ENCODE measurements around the gene NCKAP5.

The NCKAP5 gene

GRCh38 chr2:133317178-133317577 lies 251.1 kb downstream of the NCKAP5 start:
- DNase-seq = no peak

- no peak for DNase-seq
Measured at GRCh38 chr2:133316557-133316956, 251.7 kb downstream of the NCKAP5 start.

- DNase-seq = no peak
Measured at GRCh38 chr2:133315280-133315679, 253.0 kb downstream of the NCKAP5 start.

- no peak for DNase-seq
Measured at GRCh38 chr2:133314795-133315194, 253.5 kb downstream of the NCKAP5 start.

GRCh38 chr2:133312038-133312729 lies 256.1 kb downstream of the NCKAP5 start:
- no peak for DNase-seq

- DNase-seq = no peak
Measured at GRCh38 chr2:133306236-133306635, 262.0 kb downstream of the NCKAP5 start.

GRCh38 chr2:133304344-133304743 lies 263.9 kb downstream of the NCKAP5 start:
- no peak for DNase-seq

GRCh38 chr2:133303150-133303549 lies 265.1 kb downstream of the NCKAP5 start:
- no peak for DNase-seq

GRCh38 chr2:133296401-133296800 lies 271.9 kb downstream of the NCKAP5 start:
- DNase-seq = no peak

GRCh38 chr2:133293544-133294353 lies 274.5 kb downstream of the NCKAP5 start:
- no peak for DNase-seq

GRCh38 chr2:133292259-133292658 lies 276.0 kb downstream of the NCKAP5 start:
- DNase-seq = no peak

GRCh38 chr2:133287709-133288108 lies 280.6 kb downstream of the NCKAP5 start:
- DNase-seq = no peak

GRCh38 chr2:133286326-133286922 lies 281.8 kb downstream of the NCKAP5 start:
- DNase-seq = no peak

GRCh38 chr2:133273031-133273430 lies 295.2 kb downstream of the NCKAP5 start:
- DNase-seq = no peak

GRCh38 chr2:133271105-133271504 lies 297.2 kb downstream of the NCKAP5 start:
- DNase-seq = no peak

GRCh38 chr2:133270550-133270949 lies 297.7 kb downstream of the NCKAP5 start:
- DNase-seq = no peak

GRCh38 chr2:133266926-133267590 lies 301.2 kb downstream of the NCKAP5 start:
- DNase-seq = peak; percentile 51

GRCh38 chr2:133266041-133266925 lies 302.0 kb downstream of the NCKAP5 start:
- peak; percentile 49 for DNase-seq

- no peak for DNase-seq
Measured at GRCh38 chr2:133265432-133265949, 302.8 kb downstream of the NCKAP5 start.

GRCh38 chr2:133264989-133265401 lies 303.3 kb downstream of the NCKAP5 start:
- DNase-seq = no peak

GRCh38 chr2:133262893-133263292 lies 305.4 kb downstream of the NCKAP5 start:
- no peak for DNase-seq

GRCh38 chr2:133255360-133255759 lies 312.9 kb downstream of the NCKAP5 start:
- DNase-seq = no peak
